NAMALWA (cell line): ENCODE results near the gene SLC39A11.
A peak's percentile ranks its signal among the peaks of the same experiment; 100 is the strongest.

ENCODE experiments used
- DNase-seq: peaks from one replicate; pipeline ENCODE4 v3.0.0-alpha.2; 2015; ENCODE audit warnings: low spot score

SLC39A11 gene

DNA sequence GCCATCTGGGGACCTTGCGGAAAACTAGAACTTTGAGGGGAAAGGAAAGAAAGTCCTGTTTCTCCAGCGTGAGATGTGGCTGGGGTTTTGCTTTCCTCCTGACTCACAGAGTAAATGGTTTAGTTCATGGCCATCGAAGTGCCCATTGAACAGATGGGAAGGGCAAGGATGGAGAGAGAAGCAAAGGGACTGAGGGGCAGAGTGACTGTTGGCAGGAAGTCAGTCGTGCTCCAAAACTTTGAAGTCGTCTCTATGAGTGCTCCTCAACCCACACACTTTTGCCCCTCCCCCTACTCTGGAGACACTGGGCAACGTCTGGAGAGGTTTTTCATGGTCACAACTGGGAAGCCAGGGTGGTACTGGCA is 476.9 kb downstream of the SLC39A11 start:
- DNase-seq = no peak

DNA sequence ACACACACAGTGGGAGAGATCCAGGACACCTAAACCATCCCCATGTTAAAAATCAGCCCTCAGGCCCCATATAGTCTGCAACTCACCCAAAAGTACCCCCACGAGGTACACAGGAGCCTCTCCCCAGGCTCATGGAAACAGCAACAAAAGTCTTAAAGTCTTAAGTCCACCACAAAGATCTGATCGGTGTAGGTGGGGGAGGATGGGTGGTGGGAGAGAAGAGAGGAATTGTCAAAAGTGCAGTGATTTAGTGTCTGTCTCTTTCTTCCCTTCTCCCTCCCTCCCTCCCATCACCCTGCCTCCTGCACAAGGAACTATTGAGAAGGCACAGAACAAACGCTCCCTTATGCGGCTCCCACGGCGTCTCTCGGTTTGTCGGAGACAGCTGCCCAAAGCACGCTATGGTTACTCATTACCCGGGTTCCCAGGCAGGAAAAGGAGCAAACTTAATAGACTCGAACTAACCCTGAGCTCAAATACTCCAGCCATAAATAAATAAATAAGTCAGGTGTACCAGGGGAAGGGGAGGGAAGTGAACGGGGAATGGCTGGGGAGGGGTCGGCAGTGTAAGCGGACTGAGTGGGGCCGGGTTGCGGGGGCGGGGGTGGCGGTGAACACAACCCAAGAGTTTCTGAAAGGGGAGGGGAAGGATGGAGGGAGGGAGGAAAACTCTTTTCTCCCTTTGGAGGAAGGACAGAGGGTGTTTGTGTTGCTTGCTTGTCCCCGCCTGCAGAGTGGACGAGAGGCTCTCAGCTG is 477.4 kb downstream of the SLC39A11 start:
- DNase-seq = no peak

GRCh38 chr17:72614476-72614870 is 478.0 kb downstream of the SLC39A11 start:
- no peak for DNase-seq

DNA sequence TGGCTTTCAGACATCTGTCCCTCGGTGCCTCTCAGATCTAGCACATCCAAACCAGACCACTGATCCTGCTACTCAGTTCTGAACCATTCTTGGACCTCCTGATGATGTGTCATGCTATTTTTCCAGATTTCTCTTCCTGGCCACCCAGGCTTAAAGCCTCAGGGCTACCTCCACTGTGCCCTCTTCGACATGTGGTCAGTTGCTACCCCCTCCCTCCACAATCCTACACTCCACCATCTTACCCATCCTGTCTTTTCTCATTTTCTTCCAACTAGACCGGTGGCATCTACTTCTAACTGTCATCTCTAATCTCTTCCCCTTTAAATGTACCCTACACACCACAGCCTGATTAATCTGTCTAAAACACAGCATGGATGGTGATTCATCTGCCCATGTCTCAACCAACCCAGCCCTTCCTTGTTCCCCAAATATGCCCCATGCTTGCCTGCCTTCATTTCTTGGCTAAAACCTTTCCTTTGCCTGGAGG is 478.6 kb downstream of the SLC39A11 start:
- no peak for DNase-seq

DNA sequence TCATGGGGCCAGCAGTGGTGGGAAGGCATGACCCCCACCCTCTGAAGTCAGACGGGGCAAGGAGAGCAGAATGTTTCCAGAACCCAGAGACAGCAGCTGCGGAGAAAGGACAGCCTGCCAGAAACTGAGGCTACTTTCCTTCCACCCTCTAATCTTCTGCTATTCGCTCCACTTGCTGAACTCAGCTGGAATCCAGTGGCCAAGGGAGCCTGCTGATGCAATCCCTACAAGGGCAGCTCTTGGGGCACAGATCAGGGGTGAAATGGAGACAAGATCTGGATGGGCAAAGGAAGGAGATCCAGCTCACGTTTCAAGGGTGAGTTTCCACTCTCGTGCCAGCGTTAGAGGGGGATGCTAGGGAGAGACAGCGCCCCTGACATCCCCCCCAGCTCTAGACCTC is 479.1 kb downstream of the SLC39A11 start:
- DNase-seq = no peak

DNA sequence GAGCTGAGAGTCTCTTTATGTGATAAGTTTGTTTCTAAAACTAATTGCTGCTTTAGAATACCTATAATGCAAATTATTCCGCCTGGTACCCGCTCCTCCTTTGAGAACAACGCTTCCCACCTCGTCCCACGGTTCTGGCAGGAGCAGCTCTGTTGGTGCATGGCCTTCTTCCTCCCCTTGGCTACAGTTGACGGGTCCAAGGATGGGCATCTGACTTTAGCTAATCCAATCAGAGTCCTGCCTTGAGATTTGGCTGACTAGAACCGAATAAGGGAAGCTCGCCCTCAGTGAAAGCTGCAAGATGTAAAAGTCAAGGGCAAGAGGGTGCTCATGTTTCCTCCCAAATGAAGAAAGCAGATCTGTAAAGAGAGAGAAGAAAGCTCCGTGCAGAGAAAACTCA is 481.3 kb downstream of the SLC39A11 start:
- DNase-seq = no peak

- DNase-seq = no peak
Observed at GRCh38 chr17:72609501-72609900, 483.0 kb downstream of the SLC39A11 start.

DNA sequence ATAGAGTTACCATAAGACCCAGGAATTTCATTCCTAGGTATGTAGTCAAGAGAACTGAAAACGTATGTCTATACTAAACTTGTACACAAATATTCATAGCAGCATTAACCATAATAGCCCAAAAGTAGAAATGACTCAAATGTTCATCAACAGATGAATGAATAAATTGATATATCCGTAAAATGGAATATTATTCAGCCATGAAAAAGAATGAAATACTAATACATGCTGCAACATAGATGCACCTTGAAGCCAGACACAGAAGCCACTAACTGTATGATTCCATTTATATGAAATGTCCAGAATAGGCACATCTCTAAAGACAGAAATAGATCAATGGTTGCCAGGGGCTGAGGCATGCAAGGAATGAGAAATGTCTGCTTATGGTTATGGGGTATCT is 484.1 kb downstream of the SLC39A11 start:
- no peak for DNase-seq

GRCh38 chr17:72606656-72607055 is 485.8 kb downstream of the SLC39A11 start:
- no peak for DNase-seq

DNA sequence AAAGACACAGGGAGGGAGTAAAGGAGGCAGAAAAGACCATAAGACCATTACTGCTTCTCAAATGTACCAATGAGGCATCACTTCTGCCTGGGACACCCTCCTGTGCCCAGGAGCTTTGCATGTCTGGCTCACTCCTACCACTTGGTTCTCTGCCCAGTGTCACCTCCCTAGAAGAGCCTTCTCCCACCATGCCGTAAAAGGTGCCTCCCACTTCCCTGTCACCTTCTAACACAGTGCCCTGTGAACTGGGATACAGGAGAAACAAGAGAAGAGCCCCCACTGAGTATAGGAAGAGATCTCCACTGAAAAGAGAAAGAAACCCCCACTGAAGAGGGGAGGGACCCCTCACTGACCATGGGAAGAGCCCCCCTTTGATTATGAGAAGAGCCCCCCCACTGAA is 486.9 kb downstream of the SLC39A11 start:
- no peak for DNase-seq

DNA sequence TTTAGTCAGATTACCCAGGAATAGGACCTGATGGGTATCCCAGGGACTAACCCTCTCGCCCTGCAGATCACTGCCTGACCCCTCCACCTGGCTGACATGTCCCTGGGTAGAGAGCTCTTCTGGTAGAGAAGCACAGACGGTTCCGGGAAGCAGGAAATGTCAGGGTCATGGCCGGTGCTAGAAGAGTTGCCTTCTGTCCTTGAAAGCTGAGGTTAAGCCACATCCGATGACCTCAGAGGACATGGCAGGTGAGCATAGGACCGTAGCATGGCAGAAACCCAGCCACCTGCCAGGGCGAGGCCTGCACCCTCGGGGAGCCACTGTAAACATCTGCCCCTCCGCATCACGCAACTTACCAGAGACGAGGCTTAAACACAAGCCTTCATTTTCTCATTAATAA is 488.0 kb downstream of the SLC39A11 start:
- DNase-seq = no peak

- no peak for DNase-seq
Observed at GRCh38 chr17:72603420-72604242, 488.9 kb downstream of the SLC39A11 start.

GRCh38 chr17:72602517-72603419 is 489.7 kb downstream of the SLC39A11 start:
- peak; percentile 5 for DNase-seq

DNA sequence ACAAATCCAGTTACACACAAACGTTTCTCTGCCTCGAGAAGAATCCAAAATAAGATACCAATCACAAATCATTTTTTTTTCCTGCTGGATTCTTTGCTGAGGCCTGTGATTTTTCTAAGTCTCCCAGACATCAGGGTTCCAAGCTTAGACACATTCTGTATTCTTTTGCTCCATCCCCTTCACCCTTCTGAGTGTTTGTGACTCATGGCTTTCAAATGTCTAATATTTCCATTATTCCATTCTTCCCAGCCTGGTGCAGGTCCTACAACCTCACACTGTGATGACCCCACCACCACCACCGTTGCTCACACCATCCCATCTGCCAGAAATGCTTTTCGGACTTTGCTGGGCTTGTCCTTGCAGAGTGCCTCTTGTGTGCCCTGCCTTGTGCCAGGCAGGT is 491.6 kb downstream of the SLC39A11 start:
- DNase-seq = no peak

DNA sequence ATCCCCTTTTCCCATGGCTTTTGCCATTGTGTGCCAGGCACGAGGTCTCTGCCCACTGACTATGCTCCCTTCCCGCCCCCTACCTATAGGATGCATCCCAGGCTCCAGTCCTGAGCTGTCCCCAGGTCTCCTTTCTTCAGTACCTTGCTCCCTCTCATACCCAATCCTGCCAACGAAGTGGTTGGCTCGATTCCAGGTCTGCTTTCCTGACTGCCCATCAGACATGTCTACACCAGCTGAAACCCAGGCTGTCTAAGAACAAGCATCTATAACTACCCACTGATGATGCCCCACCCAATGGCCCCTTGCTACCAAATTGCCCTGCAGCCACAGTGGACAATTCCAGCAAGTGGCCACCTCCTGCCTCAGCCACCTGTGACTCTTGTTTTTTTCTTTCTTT is 492.6 kb downstream of the SLC39A11 start:
- no peak for DNase-seq

- DNase-seq = no peak
Observed at GRCh38 chr17:72598695-72599094, 493.8 kb downstream of the SLC39A11 start.

DNA sequence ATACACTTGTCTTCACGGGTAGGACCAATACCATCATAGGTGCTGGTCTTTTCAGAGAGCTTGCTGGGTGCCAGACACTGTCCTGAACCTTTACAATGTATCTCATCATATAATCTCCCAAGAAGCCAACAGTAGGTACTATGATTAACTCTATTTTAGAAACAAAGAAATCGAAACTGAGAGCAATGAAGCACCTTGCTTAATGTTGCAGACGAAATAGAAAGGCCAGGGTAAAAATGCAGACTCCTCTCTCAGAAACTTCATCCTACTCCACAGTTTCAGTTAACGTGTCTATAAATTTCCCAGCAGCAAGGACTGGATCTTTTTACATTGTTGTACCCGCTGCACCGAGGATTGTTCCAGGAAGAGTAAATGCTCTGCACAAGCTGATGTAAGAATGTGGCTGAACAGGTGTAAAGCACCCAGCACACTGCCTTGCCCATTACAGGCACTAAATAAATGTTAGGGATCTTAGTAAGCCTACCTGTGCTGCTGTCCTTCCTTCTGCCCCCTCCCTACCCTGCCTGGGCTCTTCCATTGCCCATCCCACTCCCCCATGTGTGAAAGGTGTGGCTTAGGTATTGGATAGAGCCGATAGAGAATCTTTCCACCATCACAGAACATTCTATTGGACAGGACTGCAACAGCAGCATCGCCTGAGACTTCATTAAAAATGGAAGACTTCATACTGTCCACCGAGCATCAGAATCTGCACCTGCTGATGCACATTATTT is 495.0 kb downstream of the SLC39A11 start:
- DNase-seq = no peak
